Neutrophil (primary cell): ENCODE measurements around the gene ZBTB16.

Experiments used
- H3K27ac ChIP-seq: fragments of 200-600 bp; sonication (generic); 2 replicates; pipeline ENCODE4 v1.5.1; 2016; ENCODE audit warnings: mild to moderate bottlenecking, moderate library complexity
- H3K27me3 ChIP-seq: fragments of 200-600 bp; sonication (generic); 2 replicates; pipeline ENCODE4 v1.6.0; 2016; ENCODE audit warnings: mild to moderate bottlenecking
- H3K36me3 ChIP-seq: fragments of 200-600 bp; sonication (generic); 2 replicates; pipeline ENCODE4 v1.5.1; 2017
- H3K4me1 ChIP-seq, 2 experiments: fragments of 200-600 bp in 1 of 2; sonication (generic) in 1 of 2; 1 replicate in 1 of 2; 2 replicates in 1 of 2; pipeline versions ENCODE4 v1.5.1 to v1.6.1; 2013 to 2016; ENCODE audit warnings: low read depth in 1 of 2, low read length in 1 of 2, mild to moderate bottlenecking in 1 of 2, moderate library complexity in 1 of 2; ENCODE audit not compliant: control insufficient read depth in 1 of 2, insufficient read depth in 1 of 2
- H3K4me3 ChIP-seq, 2 experiments: fragments of 200-600 bp in 1 of 2; sonication (generic) in 1 of 2; 1 replicate in 1 of 2; 2 replicates in 1 of 2; pipeline ENCODE4 v1.5.1; 2013 to 2016; ENCODE audit warnings: low read depth in 1 of 2, low read length in 1 of 2, mild to moderate bottlenecking in 1 of 2, moderate library complexity in 1 of 2
- H3K9me3 ChIP-seq: fragments of 200-600 bp; sonication (generic); 2 replicates; pipeline ENCODE4 v1.5.1; 2016
- TF ChIP-seq, protein P1 (sequence below): fragments of 200-600 bp; sonication (generic); IDR thresholded peaks from 2 replicates; pipeline ENCODE4 v1.5.1; 2016; ENCODE audit warnings: antibody characterized with exemption

ZBTB16 gene

DNA sequence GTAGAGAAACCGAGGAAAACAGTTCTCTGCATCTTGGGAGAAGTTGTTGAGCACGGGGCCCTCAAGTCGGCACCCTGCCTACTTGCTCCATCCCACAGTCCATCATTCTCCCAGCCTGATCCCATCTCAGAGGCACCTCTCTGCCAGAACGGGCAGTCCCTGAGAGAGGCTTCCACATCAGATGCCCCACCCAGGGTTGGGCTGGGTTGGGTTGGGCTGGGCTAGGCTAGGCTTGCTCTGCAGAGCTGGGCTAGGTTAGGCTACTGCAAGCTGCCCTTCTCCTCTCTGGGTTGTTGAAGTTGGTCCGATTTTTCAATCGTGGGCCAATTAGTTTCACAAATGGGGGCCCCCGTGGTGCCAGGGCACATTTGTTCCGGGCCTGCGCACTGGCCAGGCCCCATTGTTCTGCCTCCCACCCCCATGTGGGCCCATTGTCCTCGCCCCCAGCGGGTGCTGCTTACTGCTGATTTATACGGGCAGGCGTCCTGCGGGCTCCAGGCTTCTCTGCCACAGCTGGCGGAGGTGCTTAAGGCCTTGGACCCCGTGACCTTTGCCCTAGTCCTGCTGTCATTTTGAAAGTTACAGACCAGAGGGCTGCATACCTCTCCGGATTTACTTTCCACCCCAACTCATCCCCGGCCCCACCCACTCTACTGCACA lies 173.0 kb downstream of the ZBTB16 start:
- Histone ChIP-seq H3K4me3 (no peak overlapping the region), H3K27ac (no peak overlapping the region), H3K9me3 (no peaks in the 10 kb centered on the region), H3K4me1 (no peaks in the 10 kb centered on the region), H3K27me3 (no peaks in the 10 kb centered on the region), H3K36me3 (no peaks in the 10 kb centered on the region)
- TF ChIP-seq, protein P1, sequence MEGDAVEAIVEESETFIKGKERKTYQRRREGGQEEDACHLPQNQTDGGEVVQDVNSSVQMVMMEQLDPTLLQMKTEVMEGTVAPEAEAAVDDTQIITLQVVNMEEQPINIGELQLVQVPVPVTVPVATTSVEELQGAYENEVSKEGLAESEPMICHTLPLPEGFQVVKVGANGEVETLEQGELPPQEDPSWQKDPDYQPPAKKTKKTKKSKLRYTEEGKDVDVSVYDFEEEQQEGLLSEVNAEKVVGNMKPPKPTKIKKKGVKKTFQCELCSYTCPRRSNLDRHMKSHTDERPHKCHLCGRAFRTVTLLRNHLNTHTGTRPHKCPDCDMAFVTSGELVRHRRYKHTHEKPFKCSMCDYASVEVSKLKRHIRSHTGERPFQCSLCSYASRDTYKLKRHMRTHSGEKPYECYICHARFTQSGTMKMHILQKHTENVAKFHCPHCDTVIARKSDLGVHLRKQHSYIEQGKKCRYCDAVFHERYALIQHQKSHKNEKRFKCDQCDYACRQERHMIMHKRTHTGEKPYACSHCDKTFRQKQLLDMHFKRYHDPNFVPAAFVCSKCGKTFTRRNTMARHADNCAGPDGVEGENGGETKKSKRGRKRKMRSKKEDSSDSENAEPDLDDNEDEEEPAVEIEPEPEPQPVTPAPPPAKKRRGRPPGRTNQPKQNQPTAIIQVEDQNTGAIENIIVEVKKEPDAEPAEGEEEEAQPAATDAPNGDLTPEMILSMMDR: no peak

DNA sequence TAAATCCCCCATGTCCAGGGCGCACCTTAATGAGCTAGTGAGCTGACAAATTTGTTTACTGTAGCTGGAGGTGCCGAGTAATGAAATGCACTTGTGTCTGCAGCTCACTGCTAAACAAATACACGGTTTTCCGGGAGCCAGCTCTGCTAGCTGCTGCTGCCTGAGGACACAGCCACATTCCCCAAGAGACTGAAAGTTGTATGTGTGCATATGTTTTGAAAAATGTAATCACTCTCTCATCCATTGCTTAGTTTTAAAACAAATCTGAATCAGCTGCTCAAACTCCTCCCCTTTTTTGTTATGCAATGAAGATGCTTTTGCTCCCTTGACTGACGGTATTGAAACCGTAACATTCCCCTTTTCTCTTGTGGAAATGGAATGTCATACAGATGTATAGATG lies 174.2 kb downstream of the ZBTB16 start:
- TF ChIP-seq, protein P1: no peak
- H3K4me1 ChIP-seq: no peaks in the 10 kb centered on the region
- H3K36me3 ChIP-seq: no peaks in the 10 kb centered on the region
- no peak overlapping the region for H3K27ac ChIP-seq
- no peak overlapping the region for H3K4me3 ChIP-seq
- no peaks in the 10 kb centered on the region for H3K27me3 ChIP-seq
- H3K9me3 ChIP-seq: no peaks in the 10 kb centered on the region

DNA sequence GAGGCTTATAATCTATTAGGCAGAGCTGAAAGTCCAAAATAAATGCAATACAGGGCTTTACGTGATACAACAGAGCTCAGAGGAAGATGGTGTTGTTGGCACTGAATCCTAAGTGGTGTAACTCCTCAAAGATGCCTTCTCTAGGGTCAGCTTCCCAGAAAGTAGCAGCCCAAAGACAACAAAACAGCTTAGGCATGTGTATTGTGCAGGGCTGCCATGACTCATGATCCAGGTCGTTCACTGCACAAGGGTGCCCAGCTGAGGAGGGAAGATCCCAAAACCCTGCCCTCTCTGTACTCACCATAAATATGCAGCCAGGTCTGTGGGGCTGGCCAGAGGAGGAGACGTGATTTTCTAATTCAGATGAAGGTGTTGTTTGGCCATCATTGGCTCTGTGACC lies 177.3 kb downstream of the ZBTB16 start:
- Histone ChIP-seq H3K4me1 (no peaks in the 10 kb centered on the region), H3K27ac (no peak overlapping the region), H3K9me3 (no peaks in the 10 kb centered on the region), H3K4me3 (no peak overlapping the region), H3K27me3 (no peaks in the 10 kb centered on the region), H3K36me3 (no peaks in the 10 kb centered on the region)
- TF ChIP-seq, protein P1: no peak

DNA sequence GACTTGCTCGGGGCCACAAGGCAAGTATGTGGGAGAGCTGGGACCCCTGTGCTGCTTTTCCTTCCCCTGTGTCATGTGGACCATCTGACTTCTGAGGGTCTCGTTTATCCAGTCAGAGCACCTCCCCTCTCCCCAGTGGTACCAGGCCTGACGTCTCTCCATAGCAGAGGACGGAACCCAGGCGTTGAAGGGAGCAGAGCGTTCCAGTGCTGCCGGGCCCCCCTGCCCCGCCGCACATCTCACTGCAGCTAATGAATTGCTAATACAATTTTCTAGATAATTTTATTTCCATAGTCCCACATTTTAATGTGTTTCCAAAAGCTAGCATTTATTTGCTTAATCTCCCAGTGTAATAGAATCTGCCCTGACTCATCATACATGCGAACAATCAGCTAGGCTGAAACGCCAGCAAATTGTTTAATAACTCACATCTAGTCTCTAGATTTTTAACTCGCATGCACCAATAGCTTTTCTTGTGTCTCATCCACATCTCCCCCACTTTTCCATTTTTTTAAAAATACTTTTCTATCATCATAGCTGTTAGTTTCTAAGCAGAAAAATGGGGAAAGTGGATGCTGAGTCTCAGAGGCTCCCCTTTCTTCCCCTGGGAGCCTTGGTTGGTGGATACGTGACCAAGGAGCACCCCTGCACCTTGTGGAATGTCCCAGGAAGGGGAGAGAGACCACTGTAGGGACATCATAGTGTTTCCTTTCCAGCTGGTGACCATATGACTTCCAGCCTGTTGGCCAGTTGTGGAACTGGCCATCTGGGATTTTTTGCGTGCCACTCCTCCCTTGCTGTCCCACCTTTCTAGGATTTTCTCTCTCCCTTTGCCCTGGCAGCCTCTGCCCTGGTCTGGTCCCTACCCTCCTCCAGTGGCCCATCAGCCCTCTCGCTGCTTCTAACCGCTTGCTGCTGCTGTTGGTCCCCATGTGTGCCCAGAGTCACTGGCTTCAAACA lies 178.1 kb downstream of the ZBTB16 start:
- H3K27ac ChIP-seq: no peak overlapping the region
- H3K27me3 ChIP-seq: no peaks in the 10 kb centered on the region
- TF ChIP-seq, protein P1: no peak
- H3K9me3 ChIP-seq: no peaks in the 10 kb centered on the region
- no peaks in the 10 kb centered on the region for H3K4me1 ChIP-seq
- H3K36me3 ChIP-seq: no peaks in the 10 kb centered on the region
- no peak overlapping the region for H3K4me3 ChIP-seq

DNA sequence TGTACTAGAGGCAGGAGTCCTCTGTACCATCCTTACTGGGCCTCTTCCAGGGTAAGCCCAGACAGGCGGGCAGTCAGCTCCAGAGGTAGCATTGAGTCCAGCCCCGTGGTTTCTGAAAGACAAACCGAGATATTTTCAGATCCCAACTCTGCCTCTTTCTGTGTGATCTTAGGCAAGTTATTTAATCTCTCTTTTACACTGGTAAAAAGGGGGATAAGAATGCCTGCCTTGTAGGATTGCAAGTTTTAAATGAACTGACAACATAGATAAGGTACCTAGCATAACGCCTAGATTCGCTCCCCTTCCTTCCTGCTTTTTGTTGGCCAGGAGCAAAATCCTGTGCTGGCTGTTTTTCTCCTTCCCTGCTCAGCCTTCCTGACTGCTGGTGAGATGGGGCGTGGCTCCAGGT lies 180.2 kb downstream of the ZBTB16 start:
- Histone ChIP-seq H3K27me3 (no peaks in the 10 kb centered on the region), H3K27ac (no peak overlapping the region), H3K36me3 (no peaks in the 10 kb centered on the region), H3K9me3 (no peaks in the 10 kb centered on the region), H3K4me1 (no peaks in the 10 kb centered on the region), H3K4me3 (no peak overlapping the region)
- TF ChIP-seq, protein P1: no peak
